ENCODE data around the gene CFAP92. TPM values are rescaled to one million over a fixed set of nuclear protein-coding genes. Genes with fewer than 3 reads are reported as not detected.

Gene CFAP92
- total and polyA plus RNA-seq, 7 donors, result under 0.01 to 1.2 (median 0.61) TPM; not detected in 2

- no peak for DNase-seq
- Histone ChIP-seq H3K27me3 (no peaks in the 10 kb centered on the region), H3K4me3 (no peak overlapping the region), H3K9me3 (no peaks in the 10 kb centered on the region), H3K4me1 (no peaks in the 10 kb centered on the region), H3K27ac (no peak overlapping the region), H3K36me3 (no peaks in the 10 kb centered on the region)
- TF ChIP-seq POLR2A (IDR thresholded peaks at IDR 0.05) (no peak), POLR2AphosphoS5 (IDR thresholded peaks at IDR 0.05) (no peak), EP300 (IDR thresholded peaks at IDR 0.05) (no peak), CTCF (IDR thresholded peaks at IDR 0.05) (no peak)
- intact Hi-C loops (cut with DNase I), result no loop called here
- whole genome bisulfite sequencing, 2 donors, result 68 to 72% methylated on average over 15 of the region's 15 CpGs
Measured at GRCh38 chr3:128950223-128950938, 43.5 kb downstream of the CFAP92 start.

- no peaks in the 10 kb centered on the region for H3K36me3 ChIP-seq
- no peaks in the 10 kb centered on the region for H3K9me3 ChIP-seq
- no peaks in the 10 kb centered on the region for H3K27me3 ChIP-seq
- no peak overlapping the region for H3K4me3 ChIP-seq
- no peak overlapping the region for H3K27ac ChIP-seq
- intact Hi-C loops (cut with DNase I), result no loop called here
- 96 to 97% methylated on average over 3 of the region's 3 CpGs for WGBS, 2 donors
- TF ChIP-seq CTCF (IDR thresholded peaks at IDR 0.05) (no peak), POLR2AphosphoS5 (IDR thresholded peaks at IDR 0.05) (no peak)
- H3K4me1 ChIP-seq, result no peaks in the 10 kb centered on the region
- no peak for DNase-seq
Measured at GRCh38 chr3:128949158-128949557, 44.7 kb downstream of the CFAP92 start.

- Histone ChIP-seq H3K27me3 (no peaks in the 10 kb centered on the region), H3K9me3 (no peaks in the 10 kb centered on the region), H3K36me3 (no peaks in the 10 kb centered on the region), H3K27ac (no peak overlapping the region), H3K4me3 (no peak overlapping the region), H3K4me1 (no peaks in the 10 kb centered on the region)
- WGBS, 2 donors, result 78 to 88% methylated on average over 7 of the region's 7 CpGs
- TF ChIP-seq POLR2A (IDR thresholded peaks at IDR 0.05) (no peak), EP300 (IDR thresholded peaks at IDR 0.05) (no peak), CTCF (IDR thresholded peaks at IDR 0.05) (no peak), POLR2AphosphoS5 (IDR thresholded peaks at IDR 0.05) (no peak)
- DNase-seq, result no peak
- intact Hi-C loops (cut with DNase I), result no loop called here
Measured at GRCh38 chr3:128946411-128946810, 47.5 kb downstream of the CFAP92 start.

- Histone ChIP-seq H3K4me1 (no peaks in the 10 kb centered on the region), H3K9me3 (no peaks in the 10 kb centered on the region), H3K27ac (no peak overlapping the region), H3K27me3 (no peaks in the 10 kb centered on the region), H3K36me3 (no peaks in the 10 kb centered on the region), H3K4me3 (no peak overlapping the region)
- no peak for DNase-seq
- TF ChIP-seq POLR2AphosphoS5 (IDR thresholded peaks at IDR 0.05) (no peak), CTCF (IDR thresholded peaks at IDR 0.05) (no peak), POLR2A (IDR thresholded peaks at IDR 0.05) (no peak), EP300 (IDR thresholded peaks at IDR 0.05) (no peak)
- intact Hi-C loops (cut with DNase I), result no loop called here
- 81% methylated on average over 3 of the region's 3 CpGs for WGBS, 2 donors
Measured at GRCh38 chr3:128945878-128946175, 48.0 kb downstream of the CFAP92 start.

Data from sigmoid colon (tissue), 7 donors.